Esophagus squamous epithelium (tissue), 5 donors: Measurements from ENCODE around the gene GSE1. TPM values are rescaled to one million over a fixed set of nuclear protein-coding genes. Genes with fewer than 3 reads are reported as not detected.
A peak's percentile ranks its signal among the peaks of the same experiment; 100 is the strongest.

Source experiments
- DNase-seq: peaks from one replicate; lab custom pipeline; 2025; lab: John Stamatoyannopoulos, UW
- H3K27ac ChIP-seq, 4 donors: fragments of 200-600 bp; sonication (generic); one replicate each; pipeline ENCODE4 v1.5.1; 2016 to 2019; ENCODE audit warnings: mild to moderate bottlenecking in 1 of 4
- H3K27me3 ChIP-seq, 4 donors: fragments of 200-600 bp; sonication (generic); 1 replicate in 3 of 4; 2 replicates in 1 of 4; pipeline versions ENCODE4 v1.5.1 to v1.6.0; 2017 to 2021; ENCODE audit warnings: antibody characterized with exemption in 1 of 4
- H3K36me3 ChIP-seq, 3 donors: fragments of 200-600 bp; sonication (generic); one replicate each; pipeline ENCODE4 v1.5.1; 2016 to 2019
- H3K4me1 ChIP-seq, 3 donors: fragments of 200-600 bp; sonication (generic); one replicate each; pipeline ENCODE4 v1.5.1; 2017 to 2019
- H3K4me3 ChIP-seq, 4 donors: fragments of 200-600 bp; sonication (generic); 1 replicate in 3 of 4; 2 replicates in 1 of 4; pipeline ENCODE4 v1.5.1; 2016 to 2019; ENCODE audit warnings: mild to moderate bottlenecking in 2 of 4, moderate library complexity in 1 of 4
- H3K9me3 ChIP-seq, 3 donors: fragments of 200-600 bp; sonication (generic); one replicate each; pipeline ENCODE4 v1.5.1; 2016 to 2019
- CTCF ChIP-seq, 6 experiments: fragments of 450-650 bp in 4 of 6; fragments of 200-600 bp in 2 of 6; sonication (generic) in 2 of 6; IDR thresholded peaks; one replicate each; pipeline ENCODE4 v1.5.1; 2016 to 2019; ENCODE audit warnings: antibody characterized with exemption in 6 of 6, mild to moderate bottlenecking in 4 of 6, moderate library complexity in 4 of 6
- POLR2A ChIP-seq, 4 donors: fragments of 450-650 bp; IDR thresholded peaks; one replicate each; pipeline ENCODE4 v1.6.1; 2017; ENCODE audit warnings: antibody characterized with exemption in 4 of 4, mild to moderate bottlenecking in 4 of 4, moderate library complexity in 3 of 4
- WGBS, 2 donors: methylation state at CpG; one replicate each; pipeline ENCODE4 v1.1.5; 2018; 5-methylcytosine and 5-hydroxymethylcytosine counted together
- intact Hi-C: fragments of 100-400 bp; cut with DNase I; formaldehyde crosslinking; loops from one replicate; pipeline ENCODE4 v1.15.0; 2022
- total RNA-seq, 4 donors: library from RNA; depleted of rRNA; stranded (reverse); fragments of >200 nt; gene quantifications; one replicate each; pipeline ENCODE4 v1.1.0, GENCODE V29; 2016
- donor health status: DM: yes; HTN: yes; CAD: no.

GSE1 gene
- total RNA-seq, 4 donors from 2014 or later = 24.6 to 33.6 (median 28.9) TPM

DNA sequence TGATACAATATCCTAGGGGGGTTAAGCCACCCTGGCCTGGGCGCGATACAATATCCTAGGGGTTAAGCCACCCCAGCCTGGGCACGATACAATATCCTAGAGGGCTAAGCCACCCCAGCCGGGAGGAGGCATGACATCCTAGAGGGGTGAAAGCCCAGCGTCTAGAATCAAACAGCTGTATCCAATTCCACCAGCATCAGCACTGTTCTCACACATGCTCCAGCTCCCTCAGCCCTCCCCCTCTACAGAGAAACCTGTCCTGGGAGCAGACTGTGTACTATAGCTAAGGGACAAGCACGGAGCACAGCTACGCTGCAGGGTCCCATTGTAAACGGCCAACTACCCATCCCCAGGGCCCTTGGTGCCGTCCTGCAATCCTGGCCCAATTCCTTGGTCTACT is 69.4 kb downstream of the GSE1 start:
- Histone ChIP-seq H3K4me3 (no peak overlapping the region), H3K36me3 (peaks cover 0 to 22% (median 0%) of the 10 kb centered on the region in 3 donors), H3K9me3 (no peaks in the 10 kb centered on the region), H3K4me1 (peaks cover 0 to 1% (median 0%) of the 10 kb centered on the region in 3 donors), H3K27ac (no peak overlapping the region), H3K27me3 (peaks cover 0 to under 1% (median 0%) of the 10 kb centered on the region in 4 donors)
- TF ChIP-seq POLR2A (IDR thresholded peaks at IDR 0.05) = no peak
- no peak for TF ChIP-seq CTCF (IDR thresholded peaks at IDR 0.05)
- intact Hi-C loops = no loop called here
- 78 to 88% methylated on average over 4 to 8 of the region's 9 CpGs for WGBS, 2 donors
- no peak for DNase-seq

- H3K27ac ChIP-seq = no peak overlapping the region
- H3K4me3 ChIP-seq = no peak overlapping the region
- H3K36me3 ChIP-seq = peaks cover 0 to 14% (median 0%) of the 10 kb centered on the region in 3 donors
- no peaks in the 10 kb centered on the region for H3K9me3 ChIP-seq
- peaks cover 4 to 9% (median 6%) of the 10 kb centered on the region in 3 donors for H3K4me1 ChIP-seq
- peaks cover 0 to 4% (median 0%) of the 10 kb centered on the region in 4 donors for H3K27me3 ChIP-seq
- TF ChIP-seq CTCF (IDR thresholded peaks at IDR 0.05) = no peak
- no peak for TF ChIP-seq POLR2A (IDR thresholded peaks at IDR 0.05)
- intact Hi-C loops = no loop called here
- DNase-seq = no peak
Observed at GRCh38 chr16:85683363-85683762, 70.2 kb downstream of the GSE1 start.

DNA sequence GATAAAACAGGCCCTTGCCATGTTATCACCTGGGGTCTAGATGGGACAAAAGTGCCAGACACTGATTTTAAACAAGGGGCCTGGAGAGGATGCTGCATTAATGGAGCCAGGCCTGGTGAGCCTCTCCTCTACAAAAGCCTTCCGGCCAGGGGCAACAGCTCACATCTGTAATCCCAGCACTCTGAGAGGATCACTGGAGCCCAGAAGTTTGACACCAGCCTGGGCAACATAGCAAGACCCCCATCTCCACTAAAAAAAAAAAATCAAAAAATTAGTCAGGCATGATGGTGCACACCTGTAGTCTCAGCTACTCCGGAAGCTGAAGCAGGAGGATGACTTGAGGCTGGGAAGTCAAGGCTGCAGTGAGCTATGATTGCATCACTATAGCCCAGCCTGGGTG is 72.1 kb downstream of the GSE1 start:
- no peak overlapping the region for H3K27ac ChIP-seq
- peaks cover 0 to 15% (median 0%) of the 10 kb centered on the region in 4 donors for H3K27me3 ChIP-seq
- DNase-seq = no peak
- WGBS, 2 donors = 96 to 100% methylated on average over 1 to 2 of the region's 2 CpGs
- TF ChIP-seq CTCF (IDR thresholded peaks at IDR 0.05) (no peak), POLR2A (IDR thresholded peaks at IDR 0.05) (no peak)
- no peaks in the 10 kb centered on the region for H3K9me3 ChIP-seq
- no peak overlapping the region for H3K4me3 ChIP-seq
- H3K36me3 ChIP-seq = peaks cover 0 to 6% (median 0%) of the 10 kb centered on the region in 3 donors
- intact Hi-C loops = no loop called here
- H3K4me1 ChIP-seq = peaks cover 8 to 27% (median 8%) of the 10 kb centered on the region in 3 donors

DNA sequence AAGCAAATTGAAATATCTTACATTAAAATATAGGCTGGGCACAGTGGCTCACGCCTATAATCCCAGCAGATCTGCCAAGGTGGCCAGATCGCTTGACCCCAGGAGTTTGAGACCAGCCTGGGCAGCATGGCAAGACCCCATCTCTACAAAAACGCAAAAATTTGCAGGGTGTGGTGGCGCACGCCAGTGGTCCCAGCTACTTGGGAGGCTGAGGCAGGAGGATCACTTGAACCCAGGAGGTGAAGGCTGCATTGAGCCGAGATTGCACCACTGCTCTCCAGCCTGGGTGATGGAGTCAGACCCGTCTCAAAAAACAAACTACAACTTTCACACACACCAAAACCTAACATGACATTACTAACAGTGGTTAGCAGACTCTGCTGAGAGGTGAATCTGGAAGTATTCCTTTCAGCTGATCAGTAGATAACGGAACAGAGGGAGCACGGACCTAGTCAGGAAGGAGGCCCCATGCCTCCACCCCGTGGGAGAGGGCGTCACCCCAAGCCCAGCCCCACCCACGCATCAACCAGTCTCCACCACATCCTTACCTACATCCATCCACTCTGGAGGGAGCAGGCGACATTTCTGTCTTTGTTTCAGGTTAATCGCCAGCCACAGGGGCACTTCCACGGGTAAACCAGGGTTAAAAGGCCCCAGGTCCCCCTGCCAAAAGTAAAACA is 73.9 kb downstream of the GSE1 start:
- 72 to 76% methylated on average over 10 to 13 of the region's 15 CpGs for WGBS, 2 donors
- H3K36me3 ChIP-seq = no peaks in the 10 kb centered on the region
- DNase-seq = no peak
- TF ChIP-seq POLR2A (IDR thresholded peaks at IDR 0.05) (no peak), CTCF (IDR thresholded peaks at IDR 0.05) (no peak)
- intact Hi-C loops = no loop called here
- peaks cover 0 to 25% (median 0%) of the 10 kb centered on the region in 4 donors for H3K27me3 ChIP-seq
- peaks cover 8 to 31% (median 8%) of the 10 kb centered on the region in 3 donors for H3K4me1 ChIP-seq
- H3K4me3 ChIP-seq = no peak overlapping the region
- H3K27ac ChIP-seq = no peak overlapping the region
- H3K9me3 ChIP-seq = no peaks in the 10 kb centered on the region

DNA sequence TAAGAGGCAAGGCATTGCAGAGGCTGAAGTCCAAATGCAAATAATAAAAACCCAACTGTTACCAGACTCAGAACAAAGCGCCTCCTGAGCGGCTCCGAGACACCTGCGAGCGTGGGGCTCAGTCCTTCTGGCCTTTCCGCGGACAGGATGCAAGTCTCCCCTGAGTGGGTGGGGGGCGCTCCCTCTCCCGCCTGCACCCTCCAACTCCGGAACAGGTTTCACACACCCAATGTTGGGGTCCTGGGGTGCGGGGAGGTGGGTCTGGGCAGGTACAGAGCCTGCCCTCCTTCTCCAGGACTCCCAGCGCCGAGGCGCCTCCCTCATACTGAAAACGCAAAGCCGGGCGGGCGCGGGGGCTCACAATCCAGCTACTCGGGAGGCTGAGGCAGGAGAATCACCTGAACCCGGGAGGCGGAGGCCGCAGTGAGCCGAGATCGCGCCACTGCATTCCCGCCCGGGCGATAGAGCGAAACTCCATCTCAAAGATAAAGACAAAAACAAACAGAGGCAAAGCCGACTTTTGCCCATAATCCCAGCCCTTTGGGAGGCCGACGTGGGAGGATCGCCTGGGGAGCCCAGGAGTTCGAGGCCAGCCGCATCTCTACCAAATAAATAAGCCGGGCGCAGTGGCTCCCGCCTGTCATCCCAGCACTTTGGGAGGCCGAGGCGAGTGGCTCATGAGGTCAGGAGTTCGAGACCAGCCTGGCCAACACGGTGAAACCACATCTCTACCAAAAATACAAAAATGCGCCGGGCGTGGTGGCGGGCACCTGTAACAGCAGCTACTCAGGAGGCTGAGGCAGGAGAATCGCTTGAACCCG is 74.7 kb downstream of the GSE1 start:
- TF ChIP-seq POLR2A (IDR thresholded peaks at IDR 0.05) (no peak), CTCF (IDR thresholded peaks at IDR 0.05) (no peak)
- Histone ChIP-seq H3K9me3 (no peaks in the 10 kb centered on the region), H3K4me1 (peaks cover 8 to 31% (median 8%) of the 10 kb centered on the region in 3 donors), H3K36me3 (no peaks in the 10 kb centered on the region), H3K27me3 (peaks cover 0 to 31% (median 0%) of the 10 kb centered on the region in 4 donors), H3K27ac (no peak overlapping the region), H3K4me3 (peak overlapping the region; percentile 52 to 72 (median 70))
- WGBS, 2 donors = 65 to 74% methylated on average over 19 to 45 of the region's 49 CpGs
- intact Hi-C loops = no loop called here
- no peak for DNase-seq
